Lung (tissue), 12 donors: ENCODE results near the gene KCNMA1. TPM values are rescaled to one million over a fixed set of nuclear protein-coding genes. Genes with fewer than 3 reads are reported as not detected.

Source experiments
- ATAC-seq: fragments of 200-7000 bp; cut with Tn5 transposase; one replicate; pipeline ENCODE4 v1.9.1; 2020; ENCODE audit warnings: moderate number of reproducible peaks; ENCODE audit not compliant: insufficient read depth, low FRiP score
- DNase-seq, 3 donors: peaks; one replicate each; pipeline ENCODE4 v3.0.0-alpha.2; 2013 to 2017
- H3K27ac ChIP-seq, 2 donors: one replicate each; pipeline ENCODE4 v1.5.1; 2013; ENCODE audit warnings: mild to moderate bottlenecking in 2 of 2, moderate library complexity in 2 of 2, control low read depth in 1 of 2, inconsistent platforms in 1 of 2, low read depth in 1 of 2, low read length in 1 of 2
- H3K27me3 ChIP-seq, 3 donors: one replicate each; pipeline ENCODE4 v1.5.1; 2013; ENCODE audit warnings: low read length in 2 of 3; ENCODE audit not compliant: control insufficient read depth in 3 of 3, insufficient read depth in 3 of 3
- H3K36me3 ChIP-seq, 4 donors: one replicate each; pipeline ENCODE4 v1.5.1; 2013; ENCODE audit warnings: low read length in 4 of 4, mild to moderate bottlenecking in 1 of 4, moderate library complexity in 1 of 4; ENCODE audit not compliant: control insufficient read depth in 4 of 4, insufficient read depth in 4 of 4
- H3K4me1 ChIP-seq, 5 donors: one replicate each; pipeline ENCODE4 v1.5.1; 2013; ENCODE audit warnings: low read length in 5 of 5, mild to moderate bottlenecking in 2 of 5, moderate library complexity in 1 of 5; ENCODE audit not compliant: control insufficient read depth in 5 of 5, insufficient read depth in 5 of 5
- H3K4me3 ChIP-seq: one replicate; pipeline ENCODE4 v1.5.1; 2013; ENCODE audit warnings: mild to moderate bottlenecking, control low read depth, moderate library complexity
- H3K9ac ChIP-seq, 2 donors: one replicate each; pipeline ENCODE4 v1.5.1; 2013; ENCODE audit warnings: low read length in 2 of 2, control low read depth in 1 of 2; ENCODE audit not compliant: insufficient read depth in 1 of 2
- H3K9me3 ChIP-seq, 4 donors: one replicate each; pipeline ENCODE4 v1.5.1; 2013; ENCODE audit warnings: low read length in 3 of 4, mild to moderate bottlenecking in 1 of 4, moderate library complexity in 1 of 4; ENCODE audit not compliant: control insufficient read depth in 4 of 4, insufficient read depth in 3 of 4
- WGBS, 2 donors: extraction: QIAGEN DNeasy Blood & Tissue Kit; methylation state at CpG; one replicate each; pipeline ENCODE4 v1.1.7; 2013; 5-methylcytosine and 5-hydroxymethylcytosine counted together
- polyA plus RNA-seq, 2 donors: library from polyadenylated mRNA; stranded (reverse); fragments of 200-250 nt; gene quantifications; one replicate each; pipeline ENCODE4 v1.2.1, GENCODE V29; 2013
- total RNA-seq, 2 donors: library from RNA; depleted of rRNA in 1 of 2; stranded (reverse); fragments of >200 nt in 1 of 2; gene quantifications; one replicate each; pipeline ENCODE4 v1.2.1, GENCODE V29; 2014 to 2021
- TF ChIP-seq, protein P1 (sequence below): IDR thresholded peaks from 2 replicates; pipeline ENCODE4 v1.5.1; 2012; ENCODE audit warnings: mild to moderate bottlenecking; ENCODE audit errors: control extremely low read depth, extremely low read depth
- donor health status: control.
- donor health status: control.
- donor health status: Bipolar disorder and iron deficiency.
- donor health status: healthy.
- donor health status: DM: yes; HTN: yes; CAD: no.

The KCNMA1 gene
- total and polyA plus RNA-seq, 4 donors, result 3.8 to 13.0 (median 5.5) TPM

DNA sequence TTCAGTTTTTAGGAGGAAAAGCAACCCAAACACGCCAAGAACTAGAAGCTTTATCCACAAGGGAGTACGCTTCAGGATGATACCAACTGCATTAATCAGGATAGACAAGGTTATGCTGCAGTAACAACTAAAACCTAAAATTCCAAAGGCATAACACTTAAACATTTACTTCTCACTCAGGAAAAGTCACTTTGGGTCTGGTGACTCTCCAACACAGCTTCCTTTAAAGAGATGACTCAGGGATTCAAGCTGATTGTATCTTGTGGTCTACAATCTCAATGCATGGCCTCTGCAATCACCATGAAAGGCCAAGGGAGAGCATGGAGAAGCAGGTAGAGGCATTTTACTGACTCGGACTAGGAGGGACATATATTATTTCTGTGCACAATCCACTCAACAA, 315.8 kb downstream of the KCNMA1 start:
- no peak for DNase-seq
- Histone ChIP-seq H3K4me3 (no peak overlapping the region), H3K27ac (no peak overlapping the region), H3K4me1 (no peaks in the 10 kb centered on the region), H3K9ac (no peak overlapping the region), H3K27me3 (peaks cover 0 to 2% (median 0%) of the 10 kb centered on the region in 3 donors), H3K36me3 (no peaks in the 10 kb centered on the region), H3K9me3 (peaks cover 0 to 4% (median 2%) of the 10 kb centered on the region in 4 donors)
- WGBS, 2 donors, result 65 to 86% methylated on average over 3 of the region's 3 CpGs
- no peak for ATAC-seq
- TF ChIP-seq, protein P1, sequence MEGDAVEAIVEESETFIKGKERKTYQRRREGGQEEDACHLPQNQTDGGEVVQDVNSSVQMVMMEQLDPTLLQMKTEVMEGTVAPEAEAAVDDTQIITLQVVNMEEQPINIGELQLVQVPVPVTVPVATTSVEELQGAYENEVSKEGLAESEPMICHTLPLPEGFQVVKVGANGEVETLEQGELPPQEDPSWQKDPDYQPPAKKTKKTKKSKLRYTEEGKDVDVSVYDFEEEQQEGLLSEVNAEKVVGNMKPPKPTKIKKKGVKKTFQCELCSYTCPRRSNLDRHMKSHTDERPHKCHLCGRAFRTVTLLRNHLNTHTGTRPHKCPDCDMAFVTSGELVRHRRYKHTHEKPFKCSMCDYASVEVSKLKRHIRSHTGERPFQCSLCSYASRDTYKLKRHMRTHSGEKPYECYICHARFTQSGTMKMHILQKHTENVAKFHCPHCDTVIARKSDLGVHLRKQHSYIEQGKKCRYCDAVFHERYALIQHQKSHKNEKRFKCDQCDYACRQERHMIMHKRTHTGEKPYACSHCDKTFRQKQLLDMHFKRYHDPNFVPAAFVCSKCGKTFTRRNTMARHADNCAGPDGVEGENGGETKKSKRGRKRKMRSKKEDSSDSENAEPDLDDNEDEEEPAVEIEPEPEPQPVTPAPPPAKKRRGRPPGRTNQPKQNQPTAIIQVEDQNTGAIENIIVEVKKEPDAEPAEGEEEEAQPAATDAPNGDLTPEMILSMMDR, result no peak

DNA sequence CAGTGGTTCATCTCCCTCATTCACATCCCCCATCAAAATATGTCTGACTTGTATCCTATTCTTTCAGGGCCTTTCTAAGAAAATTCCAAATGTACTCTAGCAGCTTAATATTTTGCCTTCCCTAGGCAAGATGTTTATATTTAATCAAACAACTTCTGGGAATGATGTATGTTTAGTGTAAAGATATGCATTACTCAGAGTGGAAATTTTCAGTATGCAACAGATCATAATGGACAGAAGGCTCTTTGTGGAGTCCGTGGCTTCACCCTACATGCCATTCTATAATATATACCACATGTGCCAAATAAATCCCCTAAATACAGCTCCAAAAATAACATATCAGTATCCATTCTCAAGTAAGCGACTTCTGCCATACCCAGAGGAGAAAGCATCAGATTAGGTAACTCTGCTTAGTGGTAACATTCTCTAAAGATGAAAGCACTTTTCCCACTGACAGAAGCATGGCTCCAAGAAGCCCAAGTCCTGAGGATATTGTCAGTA, 316.6 kb downstream of the KCNMA1 start:
- DNase-seq (no peak), ATAC-seq (no peak)
- H3K4me1 ChIP-seq, result no peaks in the 10 kb centered on the region
- TF ChIP-seq, protein P1, result no peak
- H3K27me3 ChIP-seq, result peaks cover 0 to 2% (median 0%) of the 10 kb centered on the region in 3 donors
- H3K9me3 ChIP-seq, result peaks cover 0 to 4% (median 2%) of the 10 kb centered on the region in 4 donors
- 49 to 80% methylated on average over 2 of the region's 2 CpGs for WGBS, 2 donors
- no peak overlapping the region for H3K27ac ChIP-seq
- no peak overlapping the region for H3K9ac ChIP-seq
- no peaks in the 10 kb centered on the region for H3K36me3 ChIP-seq
- no peak overlapping the region for H3K4me3 ChIP-seq

DNA sequence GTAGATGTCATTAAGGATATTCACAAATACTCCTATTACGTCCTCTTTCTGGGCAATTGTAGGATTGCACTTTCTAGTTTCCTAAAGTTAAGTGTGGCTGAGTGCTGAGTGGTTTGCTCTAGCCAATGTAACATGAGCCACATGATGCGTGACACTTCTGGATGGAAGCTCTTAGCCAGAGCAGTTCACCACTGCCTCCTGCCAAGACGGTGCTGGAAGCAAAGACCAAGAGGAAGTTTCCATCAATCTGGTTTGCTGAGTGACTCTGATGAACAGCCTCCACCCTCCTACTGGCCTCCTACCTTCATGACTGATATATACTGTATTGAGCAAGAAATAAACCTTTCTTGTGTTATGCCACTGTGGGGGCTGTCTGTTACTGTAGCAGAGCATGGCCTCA, 318.1 kb downstream of the KCNMA1 start:
- Histone ChIP-seq H3K36me3 (no peaks in the 10 kb centered on the region), H3K9ac (no peak overlapping the region), H3K4me3 (no peak overlapping the region), H3K27me3 (peaks cover 0 to 2% (median 0%) of the 10 kb centered on the region in 3 donors), H3K27ac (no peak overlapping the region), H3K9me3 (peaks cover 0 to 4% (median 2%) of the 10 kb centered on the region in 4 donors), H3K4me1 (no peaks in the 10 kb centered on the region)
- TF ChIP-seq, protein P1, result no peak
- DNase-seq, result peak in 1 of 3 donors; percentile 9
- ATAC-seq, result no peak
- WGBS, 2 donors, result 54 to 64% methylated on average over 3 of the region's 3 CpGs

DNA sequence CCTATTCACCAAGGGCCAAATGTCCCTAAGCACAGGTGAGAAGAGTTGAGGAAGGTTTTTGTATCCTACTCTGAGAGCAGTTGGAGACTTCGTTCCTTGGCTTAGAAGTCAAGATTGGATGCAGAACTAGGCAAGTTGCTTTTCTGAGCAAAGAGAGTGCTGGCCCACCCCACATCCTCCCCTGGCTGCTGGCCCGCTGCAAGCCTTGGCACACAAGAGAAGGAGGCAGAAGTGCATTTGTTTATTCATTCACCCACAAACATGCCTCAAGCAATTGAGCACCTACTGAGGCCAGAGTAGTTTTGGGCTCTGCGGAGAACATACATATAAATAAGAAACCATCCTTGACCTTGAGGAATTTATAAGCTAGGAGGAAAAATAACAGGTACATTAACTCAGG, 318.9 kb downstream of the KCNMA1 start:
- TF ChIP-seq, protein P1, result no peak
- Histone ChIP-seq H3K27me3 (peaks cover 0 to 2% (median 0%) of the 10 kb centered on the region in 3 donors), H3K4me3 (no peak overlapping the region), H3K9ac (no peak overlapping the region), H3K27ac (no peak overlapping the region), H3K4me1 (no peaks in the 10 kb centered on the region), H3K36me3 (no peaks in the 10 kb centered on the region), H3K9me3 (peaks cover 0 to 4% (median 2%) of the 10 kb centered on the region in 4 donors)
- 76 to 87% methylated on average over 3 of the region's 3 CpGs for WGBS, 2 donors
- DNase-seq (no peak), ATAC-seq (no peak)
